H4 (cell line): ENCODE data around the gene ARHGEF16. TPM values are rescaled to one million over a fixed set of nuclear protein-coding genes. Genes with fewer than 3 reads are reported as not detected.

Source experiments
- DNase-seq: peaks from one replicate; pipeline ENCODE4 v3.0.0-alpha.2; 2015; ENCODE audit warnings: low spot score
- total RNA-seq: library from RNA; depleted of rRNA; stranded (reverse); fragments of >200 nt; shearing (Covaris generic); gene quantifications from 2 replicates; pipeline ENCODE4 v1.2.3, GENCODE V29; 2014

ARHGEF16 gene
- total RNA-seq, 1 experiment from 2014 or later = 0.97 TPM

DNA sequence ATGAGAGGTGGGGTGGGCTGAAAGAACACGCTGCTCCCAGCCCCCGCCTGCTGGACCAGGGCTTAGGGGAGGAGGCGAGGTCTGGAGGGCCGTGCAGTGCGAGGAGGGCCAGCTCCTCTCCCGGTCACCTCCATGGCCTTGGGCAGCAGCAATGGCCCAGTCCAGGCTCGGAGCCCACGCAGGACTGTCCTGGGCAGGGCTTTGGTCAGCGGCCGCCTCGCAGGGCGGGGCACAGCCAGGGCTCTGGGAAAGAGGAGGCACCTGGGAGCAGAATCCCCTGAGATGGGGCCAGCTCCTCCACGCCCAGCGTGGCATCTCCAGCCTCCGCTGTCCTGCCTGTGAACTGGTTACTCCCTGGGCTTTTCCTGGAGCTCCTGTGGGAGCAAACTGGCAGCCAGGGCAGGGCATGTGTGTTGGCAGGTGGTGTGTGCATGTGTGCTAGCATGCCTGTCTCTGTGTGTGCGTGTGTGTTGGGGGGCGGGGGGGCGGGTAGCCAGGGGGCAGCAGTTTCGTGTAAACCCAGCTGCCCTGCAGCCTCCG, 27.4 kb downstream of the ARHGEF16 start:
- DNase-seq = no peak

- DNase-seq = no peak
These were observed 27.9 kb downstream of the ARHGEF16 start for GRCh38 chr1:3482378-3482849.

DNA sequence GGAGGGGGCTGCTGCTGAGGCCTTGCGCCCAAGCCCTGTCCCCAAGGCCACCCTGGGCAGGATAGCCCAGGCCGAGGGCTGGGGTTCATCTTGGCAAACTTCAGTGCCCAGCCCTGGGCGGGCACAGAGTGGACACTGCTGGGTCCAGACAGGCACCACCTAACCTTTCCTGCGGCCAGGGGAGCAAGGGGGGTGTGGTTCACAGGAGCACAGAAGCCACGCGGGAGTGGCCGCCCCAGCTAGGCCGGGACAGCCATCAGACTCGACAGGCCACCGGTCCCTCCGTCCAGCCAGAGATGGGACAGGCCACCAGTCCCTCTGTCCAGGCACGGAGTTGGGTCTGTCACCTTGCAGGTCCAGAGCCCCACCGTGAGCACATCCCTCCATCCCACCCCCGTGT, 28.9 kb downstream of the ARHGEF16 start:
- no peak for DNase-seq

DNA sequence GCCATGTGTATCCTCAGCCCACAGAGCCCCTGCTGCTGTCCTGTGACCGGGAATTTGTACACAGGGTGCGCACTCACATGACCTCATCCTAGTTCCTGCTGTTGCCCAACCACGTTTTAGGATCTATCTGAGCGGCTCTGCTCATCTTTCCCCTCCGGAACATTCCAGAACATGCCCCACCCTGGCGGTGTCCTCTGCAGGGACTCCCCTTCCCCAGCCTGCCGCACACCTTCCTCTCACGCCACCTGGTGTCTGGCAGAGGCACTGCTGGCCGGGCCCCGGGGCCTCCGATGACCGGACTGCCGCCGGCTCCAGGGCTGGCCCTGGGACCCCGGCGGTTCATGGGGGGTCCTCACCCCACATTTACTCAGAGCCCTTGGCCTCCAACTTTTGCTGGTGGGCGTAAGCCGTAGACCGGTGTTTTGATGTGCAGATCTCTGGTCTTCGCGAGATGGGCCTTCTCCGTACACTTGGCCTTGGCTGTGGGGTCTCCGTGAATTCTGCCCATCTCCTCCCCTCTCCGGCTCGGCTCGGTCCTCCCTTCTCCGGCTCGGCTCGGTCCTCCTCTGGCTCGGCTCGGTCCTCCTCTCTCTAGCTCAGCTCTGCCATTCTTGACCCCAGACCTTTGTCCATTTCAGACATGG, 29.5 kb downstream of the ARHGEF16 start:
- DNase-seq = no peak

DNA sequence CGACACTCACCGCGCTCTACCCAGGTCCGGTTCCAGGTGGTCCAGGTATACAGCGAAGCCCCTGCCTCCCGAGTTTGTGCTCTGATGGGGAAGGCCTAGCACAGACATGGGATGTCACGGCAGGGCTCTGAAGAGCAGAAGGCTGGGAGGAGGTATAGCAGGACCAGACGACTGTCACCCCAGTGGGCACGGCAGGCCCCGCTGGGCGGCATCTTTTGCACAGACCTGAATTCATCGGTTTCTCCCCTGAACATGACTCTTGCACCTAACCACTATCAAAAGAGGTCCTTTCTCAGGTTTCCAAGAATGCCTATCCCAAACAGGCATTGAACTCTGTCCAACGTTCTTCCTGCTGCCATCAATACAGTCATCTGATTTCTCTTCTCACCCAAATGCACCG, 30.6 kb downstream of the ARHGEF16 start:
- no peak for DNase-seq

DNA sequence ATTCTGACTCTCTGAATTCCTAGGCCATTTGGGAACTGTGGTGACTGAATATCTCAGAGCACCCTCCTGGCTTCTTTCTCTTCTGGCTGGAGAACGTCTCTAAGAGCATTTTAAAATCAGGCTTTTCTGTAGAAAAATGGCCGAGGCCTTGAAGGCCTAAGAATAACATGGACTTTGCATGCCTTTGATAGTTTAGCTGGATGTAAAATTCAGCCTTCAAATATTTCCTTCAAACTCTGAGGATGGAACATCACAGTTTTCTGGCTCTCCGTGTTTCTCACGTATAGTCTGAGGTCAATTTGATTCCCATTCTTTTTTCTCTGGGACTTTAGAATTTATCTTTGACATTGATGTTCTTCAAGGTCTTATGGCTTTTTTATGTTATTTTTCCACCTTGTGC, 34.0 kb downstream of the ARHGEF16 start:
- DNase-seq = no peak

DNA sequence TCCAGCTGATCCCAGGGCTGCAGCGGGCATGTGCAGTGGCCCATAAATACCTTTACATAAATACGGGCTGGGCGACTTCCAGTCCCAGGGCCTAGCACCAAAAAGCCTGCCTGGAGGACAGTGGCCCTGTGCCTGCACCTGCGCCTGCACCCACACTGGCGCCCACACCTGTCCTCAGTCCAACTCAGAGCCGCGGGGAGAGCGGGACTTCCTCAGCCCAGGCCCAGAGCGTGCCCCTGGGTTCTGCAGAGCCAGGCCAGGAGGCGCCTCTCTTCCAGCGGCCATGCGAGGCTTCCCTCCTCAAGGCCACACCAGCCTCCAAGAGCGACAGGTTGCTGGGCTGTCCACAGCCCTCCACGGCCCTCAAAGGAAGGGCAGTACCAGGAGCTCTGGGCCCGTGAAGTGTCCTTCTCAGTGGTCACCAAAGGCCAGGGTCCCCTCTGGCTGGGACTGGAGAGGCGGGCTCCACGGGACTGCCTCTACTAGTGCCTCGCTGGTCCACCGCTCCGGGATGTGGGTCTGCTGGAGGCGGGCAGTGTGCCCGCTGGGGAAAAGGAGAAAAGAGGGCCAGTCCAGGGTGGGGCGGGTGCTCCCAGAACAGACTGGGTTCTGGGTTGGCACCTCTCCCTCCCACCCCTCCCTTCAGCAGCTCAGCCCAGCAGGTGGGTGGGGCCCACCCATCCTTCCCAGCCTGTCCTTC, 35.7 kb downstream of the ARHGEF16 start:
- DNase-seq = no peak

GRCh38 chr1:3491291-3492246, 37.1 kb downstream of the ARHGEF16 start:
- DNase-seq = no peak

DNA sequence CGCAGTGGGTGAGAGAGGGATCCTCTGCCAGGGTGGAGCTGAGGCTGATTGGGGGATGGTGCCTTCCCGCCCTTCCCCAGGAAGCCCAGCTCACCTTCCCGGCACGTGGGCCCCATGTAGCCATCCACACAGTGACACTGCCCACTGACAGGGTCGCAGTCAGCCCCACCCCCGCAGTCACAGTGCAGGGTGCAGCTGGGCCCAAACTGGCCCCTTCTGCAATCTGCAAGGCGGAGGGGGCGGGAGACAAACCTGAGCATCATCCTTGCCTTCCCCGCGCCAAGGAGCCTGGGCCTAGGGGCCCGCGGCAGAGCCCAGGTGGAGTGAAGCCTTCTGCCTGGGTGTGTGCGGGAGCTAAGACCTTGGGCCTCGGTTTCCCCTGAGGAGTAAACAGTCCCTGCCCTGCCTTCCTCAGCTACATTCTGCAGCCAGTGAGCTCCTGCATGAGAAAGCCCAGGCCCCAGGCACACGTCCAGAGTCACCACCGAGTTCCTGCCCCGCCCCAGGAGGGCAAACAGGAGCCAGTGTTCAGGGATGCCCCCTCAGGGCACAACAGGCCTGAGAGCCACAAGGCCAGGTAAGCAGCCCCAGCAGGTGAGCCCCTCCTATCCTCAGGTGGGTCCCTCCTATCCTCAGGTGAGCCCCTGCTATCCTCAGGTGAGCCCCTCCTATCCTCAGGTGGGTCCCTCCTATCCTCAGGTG, 38.2 kb downstream of the ARHGEF16 start:
- no peak for DNase-seq

DNA sequence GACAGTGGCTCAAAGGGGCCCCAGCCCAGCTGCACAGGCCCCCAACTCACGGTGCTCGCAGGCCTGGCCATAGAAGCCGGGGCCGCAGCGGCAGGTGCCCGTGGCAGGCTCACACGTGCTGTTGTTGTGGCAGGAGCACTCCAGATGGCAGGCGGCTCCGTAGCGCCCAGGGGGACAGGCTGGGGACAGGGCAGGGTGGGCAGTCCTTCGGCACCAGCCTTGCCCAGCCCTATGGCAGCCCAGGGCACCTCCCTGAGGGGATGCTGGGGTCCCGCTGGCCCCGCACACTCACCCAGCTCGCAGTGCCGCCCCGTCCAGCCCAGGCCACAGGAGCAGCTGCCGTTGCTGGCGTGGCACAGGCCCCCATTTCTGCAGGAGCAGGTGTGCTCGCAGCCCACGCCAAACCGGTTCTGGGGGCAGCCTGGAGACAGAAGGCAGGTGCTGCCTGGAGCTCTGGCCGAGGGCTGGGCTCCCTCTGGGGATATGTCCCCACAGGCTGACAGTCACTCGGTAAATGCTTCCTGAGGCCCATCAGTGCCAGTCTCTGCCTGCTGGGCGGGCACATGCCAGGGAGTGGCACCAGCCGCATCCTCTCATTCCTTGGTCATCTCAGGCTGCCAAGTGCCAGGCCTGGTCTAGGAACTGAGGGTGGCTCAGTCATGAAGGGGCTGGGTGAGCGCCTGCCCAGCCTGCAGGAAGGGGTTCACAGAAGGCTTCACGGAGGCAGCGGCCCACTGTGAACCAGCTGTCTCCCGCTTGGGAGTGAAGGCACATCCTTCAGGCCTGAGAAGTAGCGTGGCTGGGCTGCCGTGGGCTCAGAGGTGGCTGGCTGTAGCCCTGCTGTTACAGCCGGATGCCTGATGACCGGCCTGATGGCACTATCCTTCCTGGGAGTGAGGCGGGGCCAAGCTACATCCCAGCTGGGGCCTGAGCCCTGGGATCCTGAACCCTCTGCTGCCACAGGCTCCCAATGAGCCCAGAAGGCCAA, 40.1 kb downstream of the ARHGEF16 start:
- no peak for DNase-seq

DNA sequence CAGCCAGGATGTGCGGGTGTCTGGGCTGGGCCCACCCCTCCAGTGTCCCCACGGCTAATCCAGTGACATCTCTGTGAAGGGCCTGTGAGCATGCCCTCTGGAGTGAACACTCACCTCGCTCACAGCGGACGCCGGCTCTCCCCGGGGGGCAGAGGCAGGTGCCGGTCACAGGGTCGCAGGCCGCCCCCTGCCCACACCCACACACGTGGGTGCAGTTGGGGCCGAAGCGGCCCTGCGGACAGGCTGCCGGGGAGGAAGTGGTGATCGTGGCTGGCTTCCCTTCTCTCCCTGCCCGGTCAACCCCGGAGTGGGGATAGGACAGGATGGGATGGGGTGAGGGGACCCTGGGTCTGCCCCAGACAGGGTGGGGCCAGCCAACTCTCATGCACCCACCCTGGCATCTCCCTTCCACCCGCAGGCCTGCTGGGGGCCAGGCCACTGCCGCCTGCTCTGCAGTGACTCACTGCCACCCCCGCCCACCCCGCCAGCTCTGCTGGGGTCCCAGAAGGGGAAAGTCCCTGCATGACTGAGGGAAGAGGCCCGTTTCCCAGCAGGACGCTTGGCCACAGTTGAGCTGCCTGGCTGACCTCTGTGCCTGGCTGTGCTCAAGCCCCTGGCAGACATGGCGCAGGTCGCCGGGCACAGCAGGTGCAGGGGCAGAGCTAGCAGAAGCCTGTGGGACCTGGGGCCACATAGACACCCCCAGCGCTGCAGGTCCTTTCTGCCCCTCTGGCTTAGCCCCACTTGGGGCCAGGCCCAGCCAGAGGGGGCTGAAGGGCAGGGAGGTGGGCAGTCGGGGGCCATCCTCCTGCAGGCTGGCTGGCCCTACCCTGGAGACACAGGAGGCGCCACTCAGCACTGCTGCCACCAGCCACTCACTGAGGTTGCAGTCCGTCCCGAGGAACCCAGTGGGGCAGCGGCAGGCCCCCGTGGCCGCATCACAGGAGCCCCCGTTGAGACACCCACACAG, 41.6 kb downstream of the ARHGEF16 start:
- no peak for DNase-seq

DNA sequence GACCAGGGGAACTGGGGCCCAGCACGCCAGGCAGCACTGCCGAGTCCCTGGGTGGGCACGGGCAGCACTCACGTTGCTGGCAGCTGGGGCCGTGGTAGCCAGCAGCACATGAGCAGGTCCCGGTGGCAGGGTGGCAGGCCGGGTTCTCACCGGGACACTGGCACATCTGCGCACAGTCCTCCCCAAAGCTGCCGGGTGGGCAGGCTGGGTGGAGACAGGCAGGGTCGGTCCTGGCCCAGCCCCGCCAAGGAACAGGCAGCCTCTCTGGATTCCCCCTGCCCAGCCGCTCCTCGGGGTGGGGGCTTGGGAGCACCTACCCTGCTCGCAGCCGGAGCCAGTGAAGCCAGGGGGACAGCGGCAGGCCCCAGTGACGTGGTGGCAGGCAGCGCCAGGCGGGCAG, 42.5 kb downstream of the ARHGEF16 start:
- no peak for DNase-seq

GRCh38 chr1:3497521-3497920, 43.1 kb downstream of the ARHGEF16 start:
- DNase-seq = no peak

GRCh38 chr1:3498246-3498930, 43.9 kb downstream of the ARHGEF16 start:
- DNase-seq = no peak

GRCh38 chr1:3498986-3499385, 44.5 kb downstream of the ARHGEF16 start:
- DNase-seq = no peak

DNA sequence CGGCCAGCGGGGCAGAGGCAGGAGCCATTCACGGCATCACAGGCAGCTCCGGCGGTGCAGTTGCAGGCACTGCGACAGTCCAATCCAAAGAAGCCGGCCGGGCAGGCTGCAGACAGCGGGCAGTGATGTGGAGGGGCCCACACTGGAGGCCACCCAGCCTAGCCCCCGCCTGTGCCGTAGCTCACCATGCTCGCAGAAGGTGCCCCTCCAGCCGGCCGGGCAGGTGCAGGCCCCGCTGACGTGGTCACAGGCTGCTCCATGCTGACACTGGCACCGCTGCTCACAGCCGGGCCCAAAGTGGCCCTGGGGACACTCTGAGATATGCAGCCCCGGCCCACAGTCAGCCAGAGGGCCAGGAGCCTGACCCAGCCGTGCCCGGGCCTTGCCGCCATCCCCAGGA, 45.1 kb downstream of the ARHGEF16 start:
- no peak for DNase-seq

DNA sequence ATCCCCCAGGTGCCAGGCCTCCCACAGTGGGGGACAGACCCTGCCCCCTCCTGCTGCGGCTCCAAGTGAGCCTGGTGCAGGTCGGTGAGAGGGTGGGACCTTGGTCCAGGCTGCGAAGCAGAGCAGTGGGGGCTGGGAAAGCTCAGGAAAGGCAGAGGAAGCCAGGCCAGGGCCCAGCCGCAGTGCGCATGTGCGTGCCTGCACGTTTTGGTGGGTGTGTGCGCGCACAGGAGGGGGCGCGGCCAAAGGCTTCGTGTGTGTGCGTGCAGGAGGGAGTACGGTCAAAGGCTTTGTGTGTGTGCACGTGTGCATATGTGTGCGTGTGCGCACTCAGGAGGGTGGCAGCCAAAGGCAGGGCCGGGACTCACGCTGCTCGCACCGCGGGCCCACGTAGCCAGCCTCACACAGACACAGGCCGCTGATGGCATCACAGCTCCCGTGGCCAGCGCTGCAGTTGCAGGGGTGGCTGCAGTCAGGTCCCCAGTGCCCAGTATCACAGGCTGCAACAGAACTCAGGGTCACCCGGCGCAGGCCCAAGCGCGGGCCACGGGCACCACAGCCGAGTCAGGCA, 45.9 kb downstream of the ARHGEF16 start:
- DNase-seq = no peak

DNA sequence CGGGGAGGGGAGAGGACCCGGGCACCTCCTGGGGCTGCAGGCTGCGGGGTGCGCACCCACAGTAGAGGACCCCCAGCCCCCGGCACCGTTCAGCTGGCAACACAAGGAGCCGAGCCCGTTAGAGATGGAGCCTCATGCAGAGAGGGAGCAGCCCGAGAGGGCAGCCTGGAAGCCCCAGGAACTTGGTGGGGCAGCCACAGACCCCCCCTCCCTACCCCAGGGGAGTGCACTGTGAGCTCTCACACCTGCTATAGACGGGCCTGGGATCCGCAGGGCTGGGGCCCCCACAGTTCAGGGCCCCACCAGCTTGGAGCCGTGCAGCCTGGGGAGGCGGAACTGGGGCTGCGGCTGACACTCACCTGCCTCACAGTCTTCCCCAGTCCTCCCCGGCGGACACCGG, 47.0 kb downstream of the ARHGEF16 start:
- DNase-seq = no peak
